ENCODE results near the gene TDRD7. TPM values are rescaled to one million over a fixed set of nuclear protein-coding genes. Genes with fewer than 3 reads are reported as not detected.
A peak's percentile ranks its signal among the peaks of the same experiment; 100 is the strongest.

TDRD7 gene
- polyA plus RNA-seq, 1 of the 3 experiments (the other 2 are of a cell fraction): 4.9 TPM

- no peak for TF ChIP-seq RXRA (IDR thresholded peaks at IDR 0.05; ENCODE audit: borderline replicate concordance, low read depth)
- no peak for TF ChIP-seq RAD21 (IDR thresholded peaks at IDR 0.05; ENCODE audit: low read length)
These were observed 94.4 kb downstream of the TDRD7 start (continued) for GRCh38 chr9:97506306-97506705.

- Histone ChIP-seq H3K27me3 (ENCODE audit: insufficient read depth) (peaks cover 40% of the 10 kb centered on the region), H3K9me2 (no peaks in the 10 kb centered on the region), H2AFZ (ENCODE audit: low read depth) (no peak overlapping the region), H3K9ac (no peak overlapping the region), H4K20me1 (ENCODE audit: insufficient read depth) (no peaks in the 10 kb centered on the region), H3K4me1 (ENCODE audit: control insufficient read depth in 1 of 2, insufficient read depth in 2 of 2, low read depth in 1 of 2, low read length in 1 of 2) (peaks cover 0 to 37% of the 10 kb centered on the region in 2 experiments; a peak in 3 of 4 replicates), H3K36me3 (replicated peaks in 1 of 2; ENCODE audit: control insufficient read depth in 1 of 2, insufficient read depth in 2 of 2, low read length in 1 of 2) (no peaks in the 10 kb centered on the region), H3K4me2 (no peak overlapping the region), H3K9me3 (no peaks in the 10 kb centered on the region), H3K4me3 (ENCODE audit: low read depth in 2 of 2, low read length in 1 of 2) (no peak overlapping the region), H3K79me2 (ENCODE audit: insufficient read depth) (no peaks in the 10 kb centered on the region), H3K27ac (ENCODE audit: low read depth in 2 of 2, low read length in 1 of 2) (peak overlapping the region in 1 of 2 experiments; percentile 100; a peak in 2 of 4 replicates), H3F3A (replicated peaks; ENCODE audit: insufficient read depth) (no peaks in the 10 kb centered on the region)
- ChIA-PET CTCF (interaction anchor here (1.2 to 8.5 kb wide), 5 partner anchors 8 to 109 kb away, joined by 3 to 153 read pairs (median 7); no protein-coding TSS in a partner anchor), POLR2A (interaction anchor here (1.5 kb wide), 1 partner anchor 50 kb away, joined by 7 read pairs; no protein-coding TSS in a partner anchor)
- WGBS (ENCODE audit: low lambda C conversion rate): 45% methylated on average over 1 of the region's 1 CpG
- no peak for DNase-seq
- TF ChIP-seq SIN3A (IDR thresholded peaks at IDR 0.05; ENCODE audit: borderline replicate concordance, low read depth, low read length): no peak
- no peak for TF ChIP-seq RXRA (IDR thresholded peaks at IDR 0.05; ENCODE audit: borderline replicate concordance, low read depth)
- no peak for TF ChIP-seq ZBTB33 (IDR thresholded peaks at IDR 0.05; ENCODE audit: borderline replicate concordance, low read depth)
- no peak for TF ChIP-seq USF2 (IDR thresholded peaks at IDR 0.05; ENCODE audit: borderline replicate concordance, low read depth, low read length)
- TF ChIP-seq ELF1 (IDR thresholded peaks at IDR 0.05): no peak
- no peak for TF ChIP-seq REST (IDR thresholded peaks at IDR 0.05; ENCODE audit: low read depth, low read length)
- no peak for TF ChIP-seq TCF12 (IDR thresholded peaks at IDR 0.05)
- no peak for TF ChIP-seq JUND (IDR thresholded peaks at IDR 0.05)
- no peak for TF ChIP-seq TEAD4 (IDR thresholded peaks at IDR 0.05; ENCODE audit: borderline replicate concordance, insufficient read depth)
- no peak for TF ChIP-seq CHD2 (IDR thresholded peaks at IDR 0.05; ENCODE audit: low read length, partially characterized antibody)
These were observed 94.9 kb downstream of the TDRD7 start for GRCh38 chr9:97506787-97507186.

Measured in SK-N-SH (cell line).